GM19043 (cell line): ENCODE results near the gene ABTB2.
A peak's percentile ranks its signal among the peaks of the same experiment; 100 is the strongest.

Experiments used
- ATAC-seq: cut with Tn5 transposase; IDR thresholded peaks from one replicate; pipeline ENCODE4 v1.9.1; 2021; ENCODE audit warnings: low read depth; ENCODE audit not compliant: unreplicated experiment

Gene ABTB2

DNA sequence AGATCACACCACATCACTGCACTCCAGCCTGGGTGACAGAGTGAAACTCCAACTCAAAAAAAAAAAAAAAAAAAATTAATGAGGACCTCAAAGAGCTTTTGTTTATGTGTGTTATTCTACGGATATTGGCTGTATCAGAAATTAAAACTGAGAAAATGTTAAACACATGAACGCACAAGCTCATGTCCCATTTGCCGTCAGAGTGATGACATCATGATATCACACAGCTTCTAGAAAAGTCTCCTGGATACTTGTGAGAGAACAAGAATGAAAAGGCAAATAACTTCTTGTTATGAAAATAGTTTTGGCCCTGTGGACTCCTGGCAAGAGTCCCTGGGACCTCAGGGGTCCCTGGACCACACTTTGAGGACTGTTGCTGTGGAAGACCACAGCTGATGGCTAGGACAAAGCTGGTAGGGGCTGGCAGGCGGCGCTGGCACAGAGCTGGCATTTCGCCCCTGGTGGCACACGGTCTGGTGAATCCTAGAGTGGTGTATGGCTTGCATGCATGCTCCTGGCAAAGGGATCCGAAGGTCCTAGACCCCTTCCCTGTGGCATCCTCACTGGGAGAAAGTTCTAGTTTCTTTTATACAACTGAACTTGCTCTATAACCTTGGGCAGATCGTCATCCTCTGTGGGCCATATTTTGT lies 178.7 kb downstream of the ABTB2 start:
- ATAC-seq = no peak

GRCh38 chr11:34178209-34178821 lies 179.5 kb downstream of the ABTB2 start:
- no peak for ATAC-seq

DNA sequence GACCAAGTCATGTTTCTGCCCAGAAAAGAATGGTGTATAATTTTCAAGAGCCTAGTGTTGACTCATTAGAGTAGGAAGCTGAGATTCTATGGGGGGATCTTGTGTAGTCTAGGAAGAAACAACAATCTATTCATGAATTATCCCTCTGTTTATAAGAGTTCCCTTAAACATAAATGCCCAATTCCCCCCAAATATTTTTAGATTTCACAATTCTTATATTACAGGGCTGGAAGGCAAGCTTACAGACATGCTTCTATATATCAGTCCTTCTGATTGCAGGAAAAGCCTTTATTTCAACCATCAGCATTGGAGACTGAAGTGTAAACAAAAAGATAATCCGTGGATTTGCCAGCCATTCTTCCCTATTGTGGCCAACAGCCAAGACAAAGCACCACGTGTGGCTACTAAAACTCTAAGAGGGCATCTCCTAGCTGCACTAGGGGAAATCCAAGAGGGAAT lies 181.0 kb downstream of the ABTB2 start:
- no peak for ATAC-seq

DNA sequence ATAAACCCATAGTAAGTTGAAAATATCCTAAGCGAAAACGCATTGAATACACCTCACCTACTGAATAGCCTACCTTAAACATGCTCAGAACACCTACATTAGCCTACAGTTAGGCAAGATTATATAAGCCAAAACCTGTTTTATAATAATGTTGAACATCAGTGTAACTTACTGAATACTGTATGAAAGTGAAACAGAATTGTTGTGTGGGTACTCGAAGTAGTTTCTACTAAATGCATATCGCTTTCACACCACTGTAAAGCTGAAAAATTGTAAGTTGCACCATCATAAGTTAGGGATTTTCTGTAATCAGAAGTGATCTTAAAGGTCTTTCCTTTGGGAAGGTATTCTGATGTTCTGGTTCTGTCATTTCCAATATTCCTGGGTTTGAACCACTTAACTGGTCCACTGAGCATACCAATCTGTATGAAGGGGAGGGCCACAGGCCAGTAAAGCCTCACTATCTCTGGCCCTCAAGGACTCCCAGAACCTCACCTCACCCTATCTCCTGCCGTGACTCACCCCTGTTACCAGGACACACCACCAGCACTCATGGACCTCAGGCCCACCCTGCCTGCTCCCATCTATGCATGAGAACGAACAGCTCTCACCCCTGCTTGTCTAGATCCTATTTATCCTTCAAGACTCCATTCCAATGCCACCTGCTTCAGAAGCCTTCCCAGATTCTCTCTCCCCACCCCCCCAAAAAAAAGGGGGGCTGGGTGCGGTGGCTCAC lies 182.4 kb downstream of the ABTB2 start:
- ATAC-seq = no peak

GRCh38 chr11:34174412-34175041 lies 183.3 kb downstream of the ABTB2 start:
- peak; percentile 81 for ATAC-seq

DNA sequence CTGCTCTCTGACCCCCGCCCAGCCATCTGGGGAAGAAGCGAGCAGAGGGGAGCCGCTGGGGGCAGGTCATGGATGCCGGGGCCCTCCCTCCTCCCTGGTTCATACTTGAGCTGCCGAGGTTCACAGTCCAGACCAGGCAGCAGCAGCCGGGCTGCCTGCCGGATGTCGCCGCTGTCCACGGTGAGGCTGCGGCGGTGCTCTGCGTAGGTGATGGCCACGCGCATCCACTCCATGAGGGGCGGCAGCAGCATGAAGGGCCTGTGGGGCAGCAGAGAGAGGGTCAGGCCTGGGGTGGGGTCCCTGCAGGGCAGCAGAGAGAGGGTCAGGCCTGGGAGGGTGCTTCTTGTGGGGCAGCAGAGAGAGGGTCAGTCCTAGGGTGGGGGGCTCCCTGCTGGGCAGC lies 184.8 kb downstream of the ABTB2 start:
- no peak for ATAC-seq

GRCh38 chr11:34169686-34170085 lies 188.1 kb downstream of the ABTB2 start:
- ATAC-seq = no peak

- no peak for ATAC-seq
Observed at GRCh38 chr11:34168642-34169420, 189.0 kb downstream of the ABTB2 start.

- no peak for ATAC-seq
Observed at GRCh38 chr11:34167961-34168360, 189.8 kb downstream of the ABTB2 start.

- ATAC-seq = no peak
Observed at GRCh38 chr11:34166806-34167740, 190.7 kb downstream of the ABTB2 start.

- no peak for ATAC-seq
Observed at GRCh38 chr11:34165786-34166555, 191.8 kb downstream of the ABTB2 start.

- no peak for ATAC-seq
Observed at GRCh38 chr11:34165121-34165520, 192.7 kb downstream of the ABTB2 start.

DNA sequence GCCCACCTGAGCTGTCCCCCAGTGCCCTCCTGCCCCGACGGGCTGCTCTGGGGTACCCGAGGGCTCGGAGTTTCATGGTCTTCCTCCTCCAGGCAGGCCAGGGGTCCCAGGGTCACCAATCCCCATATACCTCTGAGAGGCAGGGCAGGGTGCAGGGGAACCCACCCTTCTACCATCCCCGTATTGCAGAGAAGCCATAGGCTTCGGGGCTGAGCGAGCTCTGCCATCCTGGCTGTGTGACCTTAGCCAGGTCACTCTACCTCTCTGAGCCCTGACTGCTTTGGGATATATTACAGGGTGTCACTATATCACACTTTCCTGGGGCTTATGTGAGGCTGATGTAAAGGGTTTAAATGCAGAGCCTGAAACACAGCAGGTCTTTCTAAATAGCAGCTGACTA lies 195.0 kb downstream of the ABTB2 start:
- no peak for ATAC-seq

DNA sequence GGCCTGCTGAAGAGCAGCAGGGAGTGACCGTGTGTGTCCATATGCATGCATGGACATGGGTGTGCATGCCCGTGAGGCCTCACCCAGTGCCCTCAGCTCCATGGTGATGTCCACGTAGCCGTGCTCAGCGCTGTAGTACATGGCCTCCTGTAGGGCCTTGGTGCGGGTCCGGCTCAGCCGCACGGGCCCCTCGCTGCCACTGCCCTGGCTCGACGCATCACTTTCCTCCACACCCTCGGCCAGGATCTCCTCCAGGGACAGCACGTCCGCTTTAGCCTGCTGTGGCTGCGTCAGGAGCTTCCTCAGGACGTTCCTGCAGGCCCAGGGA lies 195.4 kb downstream of the ABTB2 start:
- ATAC-seq = no peak

DNA sequence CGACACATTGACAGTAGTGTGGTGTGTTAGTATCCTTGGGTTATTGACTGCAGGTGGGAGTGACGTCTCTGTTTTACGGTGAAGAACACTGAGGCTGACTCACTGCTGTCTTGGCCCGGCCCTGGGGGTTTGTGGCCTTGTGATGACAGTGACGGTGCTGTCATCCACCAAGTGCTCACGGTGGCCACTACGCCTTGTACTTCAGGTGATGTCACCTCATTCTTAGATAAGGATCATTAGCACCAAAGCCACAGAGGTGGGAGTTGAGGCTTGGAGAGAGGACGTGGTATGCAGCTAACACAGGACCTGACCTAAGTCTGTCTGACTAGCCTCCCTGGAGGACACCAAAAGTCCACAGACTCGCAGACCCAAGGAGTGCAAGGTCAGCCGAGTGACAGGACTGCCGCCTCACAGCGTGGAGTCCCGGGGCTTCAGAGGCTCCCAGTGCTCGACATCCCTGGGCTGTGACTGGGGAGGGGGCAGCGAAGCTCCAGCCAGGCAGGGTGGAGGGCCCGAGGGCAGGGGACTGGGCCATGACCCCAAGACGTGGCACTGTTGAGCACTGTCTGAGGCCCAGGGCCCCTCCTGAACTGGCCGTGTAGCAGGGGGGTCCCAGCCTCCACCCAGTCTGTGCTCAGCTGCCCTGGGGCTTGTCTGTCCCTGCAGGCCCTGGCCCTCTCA lies 195.9 kb downstream of the ABTB2 start:
- ATAC-seq = no peak

- no peak for ATAC-seq
Observed at GRCh38 chr11:34161361-34161760, 196.4 kb downstream of the ABTB2 start.

DNA sequence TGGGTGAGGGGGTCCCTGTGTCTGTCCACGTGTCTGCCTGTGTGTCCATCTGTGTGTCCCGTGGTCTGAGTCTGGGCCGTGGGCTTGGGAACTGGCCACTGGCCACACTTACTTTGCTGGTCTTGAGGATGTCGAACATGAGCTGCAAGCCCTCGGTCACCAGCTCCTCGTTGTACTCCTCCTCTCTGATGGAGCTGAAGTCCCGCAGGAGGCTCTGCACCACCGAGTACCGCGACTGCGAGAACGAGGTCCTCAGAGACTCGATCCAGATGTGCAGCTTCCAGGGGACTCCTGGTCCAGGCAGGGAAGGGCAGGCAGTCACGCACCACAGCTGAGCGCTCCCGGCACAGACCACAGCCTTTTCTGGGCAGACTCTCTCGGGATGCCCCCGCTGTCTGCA lies 197.0 kb downstream of the ABTB2 start:
- no peak for ATAC-seq

- ATAC-seq = no peak
Observed at GRCh38 chr11:34160049-34160721, 197.6 kb downstream of the ABTB2 start.
